Urinary bladder (tissue), 4 donors: ENCODE results near the gene SETBP1. TPM values are rescaled to one million over a fixed set of nuclear protein-coding genes. Genes with fewer than 3 reads are reported as not detected.

Source experiments
- DNase-seq: peaks from one replicate; pipeline ENCODE4 v3.0.0-alpha.2; 2015; ENCODE audit errors: extremely low spot score
- H3K27ac ChIP-seq: one replicate; pipeline ENCODE4 v1.5.1; 2013; ENCODE audit warnings: low read depth, mild to moderate bottlenecking, moderate library complexity
- H3K36me3 ChIP-seq: one replicate; pipeline ENCODE4 v1.6.1; 2013; ENCODE audit warnings: mild to moderate bottlenecking, moderate library complexity; ENCODE audit not compliant: insufficient read depth
- H3K4me1 ChIP-seq: one replicate; pipeline ENCODE4 v1.6.1; 2013; ENCODE audit warnings: mild to moderate bottlenecking, moderate library complexity; ENCODE audit not compliant: insufficient read depth
- H3K4me3 ChIP-seq: one replicate; pipeline ENCODE4 v1.5.1; 2013; ENCODE audit warnings: low read depth, low read length
- WGBS: extraction: QIAGEN DNeasy Blood & Tissue Kit; methylation state at CpG from one replicate; pipeline ENCODE4 v1.1.7; 2013; 5-methylcytosine and 5-hydroxymethylcytosine counted together
- polyA plus RNA-seq: library from polyadenylated mRNA; stranded (reverse); fragments of 200-250 nt; gene quantifications from one replicate; pipeline ENCODE4 v1.2.3, GENCODE V29; 2013
- total RNA-seq: library from RNA; depleted of rRNA; stranded (reverse); fragments of >200 nt; gene quantifications from one replicate; pipeline ENCODE4 v1.2.3, GENCODE V29; 2014
- donor health status: healthy with polysubstance abuse.
- donor health status: healthy.

SETBP1 gene
- total and polyA plus RNA-seq, 2 donors: 12.6 to 46.7 TPM

DNA sequence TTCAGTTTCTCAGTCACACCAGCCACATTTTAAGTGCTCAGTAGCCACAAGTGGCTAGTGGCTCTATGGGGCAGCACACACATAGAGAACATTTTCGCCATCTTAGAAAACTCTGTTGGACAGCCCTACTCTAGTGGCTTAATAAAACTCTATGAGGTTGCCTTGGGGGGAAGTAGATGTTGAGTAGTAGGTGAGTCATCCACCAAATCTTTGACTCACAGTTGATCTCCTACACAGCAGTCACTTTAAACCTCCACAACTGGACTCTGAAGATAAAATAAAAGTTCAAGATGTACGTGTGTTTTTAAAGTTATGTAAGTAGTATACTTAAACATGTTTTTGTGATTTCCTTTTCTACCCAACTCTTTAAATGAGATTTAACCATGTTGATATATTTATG, 379.0 kb downstream of the SETBP1 start:
- WGBS: 79% methylated on average over 2 of the region's 2 CpGs
- Histone ChIP-seq H3K4me1 (no peaks in the 10 kb centered on the region), H3K27ac (no peak overlapping the region), H3K36me3 (no peaks in the 10 kb centered on the region), H3K4me3 (no peak overlapping the region)
- no peak for DNase-seq

DNA sequence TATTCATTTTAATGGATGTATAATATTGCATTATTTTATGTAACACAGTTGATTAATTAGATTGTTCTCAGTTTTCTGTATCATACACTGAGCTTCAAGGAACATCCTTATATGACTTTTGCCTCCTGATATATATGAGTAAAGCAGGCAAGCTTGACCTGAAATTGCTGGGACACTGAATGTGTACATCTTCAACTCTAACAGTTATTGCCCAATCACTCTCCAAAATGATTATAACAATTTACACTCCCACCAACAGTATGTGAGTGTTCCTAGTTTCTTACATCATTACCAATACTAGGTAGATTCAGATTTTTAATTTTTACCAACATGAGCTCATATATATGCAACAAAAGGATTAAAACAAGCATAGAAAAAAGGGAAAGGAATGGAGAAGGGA, 379.4 kb downstream of the SETBP1 start:
- H3K4me3 ChIP-seq: no peak overlapping the region
- no peak overlapping the region for H3K27ac ChIP-seq
- no peaks in the 10 kb centered on the region for H3K36me3 ChIP-seq
- H3K4me1 ChIP-seq: no peaks in the 10 kb centered on the region
- no peak for DNase-seq

- H3K36me3 ChIP-seq: no peaks in the 10 kb centered on the region
- no peak overlapping the region for H3K27ac ChIP-seq
- no peak for DNase-seq
- WGBS: 86% methylated on average over 2 of the region's 2 CpGs
- no peak overlapping the region for H3K4me3 ChIP-seq
- H3K4me1 ChIP-seq: no peaks in the 10 kb centered on the region
Observed at GRCh38 chr18:45061359-45061758, 380.7 kb downstream of the SETBP1 start.

GRCh38 chr18:45063246-45064038, 382.8 kb downstream of the SETBP1 start:
- Histone ChIP-seq H3K36me3 (no peaks in the 10 kb centered on the region), H3K4me3 (no peak overlapping the region), H3K4me1 (no peaks in the 10 kb centered on the region), H3K27ac (no peak overlapping the region)
- DNase-seq: no peak
- 92% methylated on average over 55 of the region's 55 CpGs for WGBS

- 94% methylated on average over 4 of the region's 4 CpGs for whole genome bisulfite sequencing
- Histone ChIP-seq H3K4me1 (no peaks in the 10 kb centered on the region), H3K36me3 (no peaks in the 10 kb centered on the region), H3K27ac (no peak overlapping the region), H3K4me3 (no peak overlapping the region)
- no peak for DNase-seq
Observed at GRCh38 chr18:45066210-45066609, 385.5 kb downstream of the SETBP1 start.

DNA sequence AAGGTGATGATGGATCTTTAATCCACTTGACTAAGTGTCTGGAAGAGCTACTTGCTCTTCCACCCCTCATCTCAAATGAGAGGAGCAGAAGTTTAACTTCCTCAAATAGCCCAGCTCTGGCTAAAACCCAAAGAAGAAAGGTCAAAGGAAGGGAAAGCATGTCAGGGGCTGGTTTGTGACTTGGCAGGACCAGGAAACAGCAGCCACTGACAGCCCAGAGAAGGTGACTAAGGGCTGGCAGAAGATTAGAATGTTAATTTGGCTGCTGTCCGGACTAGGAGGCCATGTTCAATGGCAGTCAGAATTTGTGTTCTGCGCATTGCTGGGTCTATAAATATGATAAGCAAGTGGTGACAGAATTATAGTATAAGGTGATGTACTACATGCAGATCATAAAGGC, 386.2 kb downstream of the SETBP1 start:
- 49% methylated on average over 2 of the region's 2 CpGs for WGBS
- no peaks in the 10 kb centered on the region for H3K36me3 ChIP-seq
- no peaks in the 10 kb centered on the region for H3K4me1 ChIP-seq
- H3K4me3 ChIP-seq: no peak overlapping the region
- no peak overlapping the region for H3K27ac ChIP-seq
- DNase-seq: no peak

DNA sequence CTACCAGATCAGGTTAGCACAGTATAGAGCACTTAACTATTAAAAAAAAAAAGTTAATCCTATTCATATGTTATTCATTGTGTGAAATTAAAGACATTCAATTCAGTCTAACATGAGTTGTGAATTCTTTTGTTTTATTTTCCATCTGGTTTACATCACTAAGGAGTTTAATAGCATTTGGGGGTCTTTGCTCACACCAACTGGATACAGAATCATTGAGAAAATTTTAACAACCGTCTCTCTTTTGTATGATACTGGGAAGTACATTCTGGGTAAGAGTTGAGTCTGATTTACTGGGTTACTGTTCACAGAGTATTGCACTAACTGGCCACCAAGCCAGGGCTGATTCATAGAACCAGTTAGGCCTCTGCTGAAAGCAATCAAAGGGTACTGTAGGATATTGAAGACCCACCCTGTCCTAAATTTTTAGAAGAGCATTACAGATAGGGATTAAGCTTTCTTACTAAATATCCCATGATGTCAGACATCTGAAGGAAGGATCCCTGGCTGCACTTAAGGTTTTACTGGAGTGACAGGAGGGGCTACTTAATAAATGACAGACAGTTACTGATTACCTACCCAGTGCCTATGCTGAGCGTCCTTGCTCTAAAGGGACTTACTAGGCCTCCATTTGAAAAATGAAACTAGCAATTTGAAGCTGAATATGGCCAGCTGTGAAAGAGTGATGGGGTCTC, 387.9 kb downstream of the SETBP1 start:
- H3K27ac ChIP-seq: no peak overlapping the region
- H3K36me3 ChIP-seq: no peaks in the 10 kb centered on the region
- WGBS: 82% methylated on average over 2 of the region's 2 CpGs
- no peaks in the 10 kb centered on the region for H3K4me1 ChIP-seq
- no peak overlapping the region for H3K4me3 ChIP-seq
- no peak for DNase-seq

- H3K4me1 ChIP-seq: no peaks in the 10 kb centered on the region
- DNase-seq: no peak
- 62% methylated on average over 1 of the region's 1 CpG for WGBS
- H3K27ac ChIP-seq: no peak overlapping the region
- no peaks in the 10 kb centered on the region for H3K36me3 ChIP-seq
- no peak overlapping the region for H3K4me3 ChIP-seq
Observed at GRCh38 chr18:45069546-45069945, 388.9 kb downstream of the SETBP1 start.

DNA sequence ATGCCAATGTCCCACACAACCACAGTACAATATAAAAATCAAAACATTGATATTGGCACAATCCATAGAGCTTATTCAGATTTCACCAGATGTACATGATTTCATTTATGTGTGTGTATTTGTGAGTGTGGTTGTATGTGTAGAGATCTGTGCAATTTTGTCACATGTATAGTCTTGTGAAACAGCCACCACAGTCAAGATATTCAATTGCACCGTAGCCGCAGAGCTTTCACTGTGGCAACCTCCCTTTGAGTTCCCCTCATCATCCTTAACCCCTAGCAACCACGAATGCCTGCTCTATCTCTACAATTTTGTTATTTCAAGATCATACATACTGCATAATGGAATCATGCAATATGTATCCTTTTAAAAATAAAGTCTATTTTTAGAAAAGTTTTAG, 391.3 kb downstream of the SETBP1 start:
- Histone ChIP-seq H3K4me3 (no peak overlapping the region), H3K36me3 (no peaks in the 10 kb centered on the region), H3K4me1 (no peaks in the 10 kb centered on the region), H3K27ac (no peak overlapping the region)
- DNase-seq: no peak
- WGBS: 78% methylated on average over 3 of the region's 3 CpGs

GRCh38 chr18:45073556-45073955, 392.9 kb downstream of the SETBP1 start:
- no peak for DNase-seq
- Histone ChIP-seq H3K36me3 (no peaks in the 10 kb centered on the region), H3K4me1 (no peaks in the 10 kb centered on the region), H3K27ac (no peak overlapping the region), H3K4me3 (no peak overlapping the region)

- 74% methylated on average over 6 of the region's 6 CpGs for WGBS
- Histone ChIP-seq H3K27ac (no peak overlapping the region), H3K4me3 (no peak overlapping the region), H3K36me3 (no peaks in the 10 kb centered on the region), H3K4me1 (no peaks in the 10 kb centered on the region)
- DNase-seq: no peak
Observed at GRCh38 chr18:45081566-45082181, 401.0 kb downstream of the SETBP1 start.

GRCh38 chr18:45083226-45083855, 402.7 kb downstream of the SETBP1 start:
- WGBS: 94% methylated on average over 8 of the region's 8 CpGs
- Histone ChIP-seq H3K36me3 (no peaks in the 10 kb centered on the region), H3K27ac (no peak overlapping the region), H3K4me3 (no peak overlapping the region), H3K4me1 (no peaks in the 10 kb centered on the region)
- DNase-seq: no peak

DNA sequence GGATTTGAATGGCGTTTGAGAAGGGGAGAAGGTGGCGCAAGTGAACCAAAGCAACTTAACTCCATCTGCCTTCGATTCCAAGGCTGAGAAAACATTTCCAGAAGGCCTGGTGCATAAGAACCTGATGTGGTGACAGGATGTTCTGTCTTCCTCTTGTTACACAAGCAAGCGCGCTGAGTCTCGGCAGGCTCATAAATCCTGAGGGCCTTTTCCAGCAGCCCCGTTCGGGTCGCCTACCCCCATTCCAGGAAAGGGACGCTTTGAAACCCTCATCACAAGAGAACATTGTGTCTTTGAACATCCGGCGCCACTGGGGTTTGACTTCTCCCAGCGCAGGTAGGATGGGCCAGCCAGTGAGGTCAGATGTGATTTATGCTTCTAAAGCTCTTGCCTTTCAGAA, 403.5 kb downstream of the SETBP1 start:
- H3K36me3 ChIP-seq: no peaks in the 10 kb centered on the region
- DNase-seq: no peak
- 79% methylated on average over 13 of the region's 13 CpGs for WGBS
- H3K4me3 ChIP-seq: no peak overlapping the region
- H3K27ac ChIP-seq: no peak overlapping the region
- H3K4me1 ChIP-seq: no peaks in the 10 kb centered on the region
